Measurements from ENCODE around the gene CIDEC.

GRCh38 chr3:9898467-9899241, 18.6 kb upstream of the CIDEC start:
- TF ChIP-seq CTCF (conservative IDR thresholded peaks at IDR 0.05) (no peak), ZFX (IDR thresholded peaks at IDR 0.05) (no peak)

Measured in C4-2B (cell line).